Sigmoid colon (tissue), 7 donors: ENCODE measurements around the gene TMEM256. TPM values are rescaled to one million over a fixed set of nuclear protein-coding genes. Genes with fewer than 3 reads are reported as not detected.
A peak's percentile ranks its signal among the peaks of the same experiment; 100 is the strongest.

Source experiments
- DNase-seq: peaks from one replicate; pipeline ENCODE4 v3.0.0-alpha.2; 2019
- H3K27ac ChIP-seq, 4 donors: fragments of 200-600 bp; sonication (generic); one replicate each; pipeline ENCODE4 v1.5.1; 2016 to 2019; ENCODE audit warnings: mild to moderate bottlenecking in 1 of 4
- H3K27me3 ChIP-seq, 3 donors: fragments of 200-600 bp; sonication (generic); one replicate each; pipeline ENCODE4 v1.5.1; 2019; ENCODE audit warnings: mild to moderate bottlenecking in 1 of 3
- H3K36me3 ChIP-seq, 4 donors: fragments of 200-600 bp; sonication (generic); one replicate each; pipeline ENCODE4 v1.5.1; 2016 to 2019
- H3K4me1 ChIP-seq, 4 donors: fragments of 200-600 bp; sonication (generic); one replicate each; pipeline ENCODE4 v1.5.1; 2017 to 2019
- H3K4me3 ChIP-seq, 4 donors: fragments of 200-600 bp; sonication (generic); one replicate each; pipeline ENCODE4 v1.5.1; 2017 to 2019; ENCODE audit warnings: mild to moderate bottlenecking in 2 of 4, moderate library complexity in 1 of 4
- H3K9me3 ChIP-seq, 4 donors: fragments of 200-600 bp in 3 of 4; sonication (generic) in 3 of 4; one replicate each; pipeline versions ENCODE4 v1.5.1 to v1.6.1; 2013 to 2019
- CTCF ChIP-seq, 4 experiments: fragments of 450-650 bp in 3 of 4; fragments of 200-600 bp in 1 of 4; IDR thresholded peaks; one replicate each; pipeline ENCODE4 v1.5.1; 2016 to 2019; ENCODE audit warnings: antibody characterized with exemption in 4 of 4, mild to moderate bottlenecking in 3 of 4, moderate library complexity in 2 of 4
- EP300 ChIP-seq, 4 donors: sonication (generic); formaldehyde crosslinking; IDR thresholded peaks; one replicate each; pipeline ENCODE4 v1.6.1; 2017; ENCODE audit warnings: antibody characterized with exemption in 4 of 4
- POLR2A ChIP-seq, 2 donors: fragments of 450-650 bp; IDR thresholded peaks; one replicate each; pipeline ENCODE4 v1.6.1; 2016; ENCODE audit warnings: antibody characterized with exemption in 2 of 2, mild to moderate bottlenecking in 2 of 2, moderate library complexity in 2 of 2
- POLR2AphosphoS5 ChIP-seq, 4 donors: sonication (generic); formaldehyde crosslinking; IDR thresholded peaks; one replicate each; pipeline ENCODE4 v1.6.1; 2017; ENCODE audit warnings: antibody characterized with exemption in 4 of 4
- WGBS, 2 donors: extraction: QIAGEN DNeasy Blood & Tissue Kit; methylation state at CpG; one replicate each; pipeline ENCODE4 v1.1.7; 2013; 5-methylcytosine and 5-hydroxymethylcytosine counted together
- intact Hi-C: fragments of 100-400 bp; cut with DNase I; formaldehyde crosslinking; loops from one replicate; pipeline ENCODE4 v1.15.1; 2023
- polyA plus RNA-seq, 3 donors: library from polyadenylated mRNA; stranded (reverse); fragments of 200-250 nt; gene quantifications; one replicate each; pipeline ENCODE4 v1.2.3, GENCODE V29; 2013
- total RNA-seq, 4 donors: library from RNA; depleted of rRNA; stranded (reverse); fragments of >200 nt; gene quantifications; one replicate each; pipeline ENCODE4 v1.1.0, GENCODE V29; 2016
- donor health status: healthy with polysubstance abuse.
- donor health status: Bipolar disorder and iron deficiency.
- donor health status: healthy.

TMEM256 gene
- total and polyA plus RNA-seq, 7 donors, result 19.0 to 357 (median 150) TPM

GRCh38 chr17:7391307-7391706 lies 12.6 kb downstream of the TMEM256 start:
- intact Hi-C loops, result no loop called here
- Histone ChIP-seq H3K9me3 (no peaks in the 10 kb centered on the region), H3K27me3 (no peaks in the 10 kb centered on the region), H3K36me3 (peaks cover 0 to 41% (median 12%) of the 10 kb centered on the region in 4 donors), H3K4me1 (peaks cover 0 to 25% (median 19%) of the 10 kb centered on the region in 4 donors), H3K4me3 (no peak overlapping the region), H3K27ac (no peak overlapping the region)
- DNase-seq, result no peak
- TF ChIP-seq CTCF (IDR thresholded peaks at IDR 0.05) (no peak), EP300 (IDR thresholded peaks at IDR 0.05) (no peak), POLR2AphosphoS5 (IDR thresholded peaks at IDR 0.05) (no peak), POLR2A (IDR thresholded peaks at IDR 0.05) (no peak)
- 58 to 60% methylated on average over 2 of the region's 2 CpGs for WGBS, 2 donors

GRCh38 chr17:7389924-7390910 lies 13.7 kb downstream of the TMEM256 start:
- Histone ChIP-seq H3K27me3 (no peaks in the 10 kb centered on the region), H3K27ac (no peak overlapping the region), H3K4me1 (peaks cover 0 to 21% (median 16%) of the 10 kb centered on the region in 4 donors), H3K36me3 (peaks cover 0 to 41% (median 12%) of the 10 kb centered on the region in 4 donors), H3K4me3 (no peak overlapping the region), H3K9me3 (no peaks in the 10 kb centered on the region)
- TF ChIP-seq POLR2AphosphoS5 (IDR thresholded peaks at IDR 0.05) (no peak), POLR2A (IDR thresholded peaks at IDR 0.05) (no peak), CTCF (IDR thresholded peaks at IDR 0.05) (no peak), EP300 (IDR thresholded peaks at IDR 0.05) (no peak)
- WGBS, 2 donors, result 88% methylated on average over 19 of the region's 19 CpGs
- no peak for DNase-seq
- intact Hi-C loops, result no loop called here

- TF ChIP-seq POLR2AphosphoS5 (IDR thresholded peaks at IDR 0.05) (no peak), POLR2A (IDR thresholded peaks at IDR 0.05) (no peak), CTCF (IDR thresholded peaks at IDR 0.05) (no peak), EP300 (IDR thresholded peaks at IDR 0.05) (no peak)
- no peaks in the 10 kb centered on the region for H3K27me3 ChIP-seq
- H3K4me3 ChIP-seq, result no peak overlapping the region
- 96 to 97% methylated on average over 10 of the region's 10 CpGs for WGBS, 2 donors
- H3K9me3 ChIP-seq, result no peaks in the 10 kb centered on the region
- H3K27ac ChIP-seq, result no peak overlapping the region
- H3K4me1 ChIP-seq, result peaks cover 2 to 19% (median 16%) of the 10 kb centered on the region in 4 donors
- intact Hi-C loops, result no loop called here
- DNase-seq, result no peak
- peaks cover 0 to 41% (median 12%) of the 10 kb centered on the region in 4 donors for H3K36me3 ChIP-seq
These were observed 15.0 kb downstream of the TMEM256 start for GRCh38 chr17:7388856-7389255.

DNA sequence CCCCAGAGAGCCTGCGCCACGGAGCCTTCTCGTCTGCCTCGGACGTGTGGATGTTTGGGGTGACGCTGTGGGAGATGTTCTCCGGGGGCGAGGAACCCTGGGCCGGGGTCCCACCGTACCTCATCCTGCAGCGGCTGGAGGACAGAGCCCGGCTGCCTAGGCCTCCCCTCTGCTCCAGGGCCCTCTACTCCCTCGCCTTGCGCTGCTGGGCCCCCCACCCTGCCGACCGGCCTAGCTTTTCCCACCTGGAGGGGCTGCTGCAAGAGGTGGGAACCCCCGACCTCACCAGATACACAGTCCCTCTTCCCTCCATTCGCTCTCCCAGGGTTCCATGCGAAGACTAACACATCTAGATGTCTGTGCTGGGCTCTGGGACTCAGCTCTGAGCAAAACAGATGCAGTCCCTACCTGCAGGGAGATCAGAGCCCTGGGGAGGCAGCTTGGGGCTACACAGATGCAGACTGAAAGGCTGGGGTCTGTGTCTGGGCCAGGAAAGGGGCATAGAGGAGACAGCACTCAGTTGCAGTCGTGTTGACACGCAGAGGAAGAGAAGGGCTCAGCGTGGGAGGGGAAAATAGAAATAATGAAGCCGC lies 19.3 kb downstream of the TMEM256 start:
- Histone ChIP-seq H3K4me3 (peak overlapping the region in 3 of 4 donors; percentile 39 to 49 (median 48)), H3K4me1 (peaks cover 2 to 34% (median 30%) of the 10 kb centered on the region in 4 donors), H3K36me3 (peaks cover 0 to 18% (median 7%) of the 10 kb centered on the region in 4 donors), H3K9me3 (no peaks in the 10 kb centered on the region), H3K27ac (peak overlapping the region; percentile 48 to 55 (median 50)), H3K27me3 (no peaks in the 10 kb centered on the region)
- 60 to 87% methylated on average over 23 of the region's 23 CpGs for WGBS, 2 donors
- DNase-seq, result no peak
- TF ChIP-seq POLR2AphosphoS5 (IDR thresholded peaks at IDR 0.05), result no peak
- intact Hi-C loops, result loop anchor here (5.0 kb wide), 1 partner anchor 178 kb away; the partner anchor contains the start of gene SENP3
